Measurements from ENCODE around the gene RIC8A.
"Not testable (repeated sequence)": the region's sequence is repeated elsewhere in the genome, so short reads cannot be mapped to it uniquely, and the experiment has no call there.

Gene RIC8A

DNA sequence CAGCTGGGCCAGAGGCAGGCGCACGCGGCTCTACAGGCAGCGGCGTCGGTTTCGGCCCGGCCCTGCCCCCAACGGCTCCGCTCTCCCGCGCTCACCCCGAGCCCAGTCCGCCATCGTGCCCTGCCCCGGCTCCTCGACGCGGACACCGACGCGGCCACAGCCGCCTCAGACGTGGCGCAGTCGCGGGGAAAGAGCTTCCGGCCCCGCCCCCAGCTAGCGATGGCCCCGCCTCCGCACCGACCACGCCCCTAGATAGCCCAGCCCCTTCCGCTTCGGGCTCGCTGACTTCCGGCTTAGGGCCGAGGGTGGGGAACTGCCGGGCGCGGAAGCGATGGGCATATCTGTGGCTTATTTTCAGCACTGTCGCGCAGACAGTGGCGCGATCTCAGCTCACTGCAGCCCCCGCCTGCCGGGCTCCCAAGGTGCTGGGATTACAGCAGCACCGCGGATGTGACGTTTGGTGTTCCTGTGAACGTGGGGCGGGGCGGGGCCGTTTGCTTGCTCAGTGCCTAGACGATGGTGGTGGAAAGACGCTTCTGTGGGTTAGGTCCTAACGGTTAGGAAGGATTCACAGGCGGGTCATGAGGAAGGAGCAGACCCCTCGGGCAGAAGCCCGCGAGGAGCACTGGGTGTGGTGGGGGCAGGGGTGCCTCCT is at the start of gene RIC8A, which contains the start of gene BET1L:
TSS of gene RIC8A (plus strand) at position 501 of the 655 bp plus-strand sequence. CDS start 1,147 bp downstream, outside the sequence.
TSS of gene BET1L (minus strand) at position 192 of the 655 bp plus-strand sequence. CDS start at position 114, 78 bp downstream.
- in situ Hi-C loops (cut with MboI; ENCODE audit: low sequenced_read_pairs): no loop called here

DNA sequence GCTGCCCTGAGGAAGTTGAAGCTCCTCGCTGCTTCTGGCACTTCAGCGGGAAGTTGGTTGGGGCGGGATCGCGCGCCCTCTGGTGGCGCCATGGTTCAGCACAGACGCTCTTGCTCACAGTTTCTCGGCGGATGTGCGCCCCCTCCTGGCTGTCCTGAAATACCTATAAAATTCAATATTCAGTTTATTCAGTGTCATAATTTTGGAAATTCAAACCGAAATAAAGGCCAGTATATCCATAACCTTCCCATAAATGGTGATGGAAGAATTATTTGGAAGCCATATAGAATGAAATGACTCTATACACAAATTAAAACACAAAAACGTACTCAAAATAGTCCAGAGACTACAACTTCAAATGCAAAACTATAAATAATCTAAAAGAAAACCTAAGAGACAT is 27.3 kb upstream of the RIC8A start:
- in situ Hi-C loops (cut with MboI; ENCODE audit: low sequenced_read_pairs): not testable (repeated sequence)

DNA sequence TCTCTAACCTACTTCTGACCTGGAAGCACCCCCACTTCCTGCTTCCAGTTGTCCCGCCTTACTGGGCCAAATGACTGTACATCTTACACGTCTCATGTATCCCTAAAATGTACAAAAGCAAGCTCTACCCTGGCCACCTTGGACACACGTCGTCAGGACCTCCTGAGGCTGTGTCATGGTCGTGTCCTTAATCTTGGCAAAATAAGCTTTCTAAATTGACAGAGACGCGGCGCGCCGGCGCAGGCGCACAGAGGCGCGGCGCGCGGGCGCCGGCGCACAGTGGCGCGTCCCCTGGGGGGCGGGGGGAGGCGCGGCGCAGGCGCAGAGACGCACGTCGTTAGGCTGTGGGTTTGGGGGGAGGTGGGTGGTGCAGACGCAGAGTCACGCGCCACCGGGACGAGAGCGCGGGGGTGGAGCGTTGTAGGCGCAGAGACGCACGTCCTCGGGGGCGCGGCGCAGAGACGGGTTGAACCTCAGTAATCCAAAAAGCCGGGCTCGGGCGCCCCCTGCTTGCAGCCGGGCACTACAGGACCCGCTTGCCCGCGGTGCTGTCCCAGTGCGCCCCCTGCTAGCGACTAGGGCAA is 18.2 kb upstream of the RIC8A start:
- in situ Hi-C loops (cut with MboI; ENCODE audit: low sequenced_read_pairs): not testable (repeated sequence)

DNA sequence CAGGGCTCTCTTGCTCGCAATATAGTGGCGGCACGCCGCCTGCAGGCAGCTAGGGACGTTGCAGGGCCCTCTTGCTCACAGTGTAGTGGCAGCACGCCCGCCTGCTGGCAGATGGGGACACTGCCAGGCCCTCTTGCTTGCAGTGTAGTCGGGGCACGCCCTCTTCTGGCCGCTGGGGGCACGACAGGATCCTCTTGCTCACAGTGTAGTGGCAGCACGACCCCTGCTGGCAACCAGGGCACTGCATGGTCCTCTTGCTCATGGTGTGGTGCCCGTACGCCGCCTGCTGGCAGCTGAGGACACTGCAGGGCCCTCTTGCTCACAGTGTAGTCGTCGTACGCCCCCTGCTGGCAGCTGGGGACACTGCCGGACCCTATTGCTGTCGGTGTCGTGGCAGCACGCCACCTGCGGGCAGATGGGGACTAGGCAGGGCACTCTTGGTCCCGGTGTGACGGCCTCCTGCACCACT is 17.6 kb upstream of the RIC8A start:
- in situ Hi-C loops (cut with MboI; ENCODE audit: low sequenced_read_pairs): not testable (repeated sequence)

DNA sequence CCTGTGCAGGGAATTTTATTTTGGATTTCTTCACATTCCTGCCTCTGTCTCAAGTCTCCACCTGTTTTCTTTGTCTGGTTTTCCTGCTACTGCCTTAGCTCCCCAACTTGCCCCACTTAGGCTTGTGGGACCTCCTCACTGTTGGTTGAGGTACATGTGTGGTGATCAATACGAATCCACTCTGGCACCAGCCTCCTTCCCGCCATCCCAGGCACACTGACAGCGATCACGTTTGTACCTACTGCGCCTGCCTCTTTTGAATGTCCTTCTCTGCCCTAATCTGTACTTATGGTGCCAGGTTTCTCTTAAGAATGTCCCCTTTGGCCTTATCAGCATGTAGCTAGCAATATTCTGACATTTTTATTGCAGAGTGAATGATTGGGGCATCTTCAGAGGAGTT is 17.0 kb upstream of the RIC8A start:
- in situ Hi-C loops (cut with MboI; ENCODE audit: low sequenced_read_pairs): not testable (repeated sequence)

DNA sequence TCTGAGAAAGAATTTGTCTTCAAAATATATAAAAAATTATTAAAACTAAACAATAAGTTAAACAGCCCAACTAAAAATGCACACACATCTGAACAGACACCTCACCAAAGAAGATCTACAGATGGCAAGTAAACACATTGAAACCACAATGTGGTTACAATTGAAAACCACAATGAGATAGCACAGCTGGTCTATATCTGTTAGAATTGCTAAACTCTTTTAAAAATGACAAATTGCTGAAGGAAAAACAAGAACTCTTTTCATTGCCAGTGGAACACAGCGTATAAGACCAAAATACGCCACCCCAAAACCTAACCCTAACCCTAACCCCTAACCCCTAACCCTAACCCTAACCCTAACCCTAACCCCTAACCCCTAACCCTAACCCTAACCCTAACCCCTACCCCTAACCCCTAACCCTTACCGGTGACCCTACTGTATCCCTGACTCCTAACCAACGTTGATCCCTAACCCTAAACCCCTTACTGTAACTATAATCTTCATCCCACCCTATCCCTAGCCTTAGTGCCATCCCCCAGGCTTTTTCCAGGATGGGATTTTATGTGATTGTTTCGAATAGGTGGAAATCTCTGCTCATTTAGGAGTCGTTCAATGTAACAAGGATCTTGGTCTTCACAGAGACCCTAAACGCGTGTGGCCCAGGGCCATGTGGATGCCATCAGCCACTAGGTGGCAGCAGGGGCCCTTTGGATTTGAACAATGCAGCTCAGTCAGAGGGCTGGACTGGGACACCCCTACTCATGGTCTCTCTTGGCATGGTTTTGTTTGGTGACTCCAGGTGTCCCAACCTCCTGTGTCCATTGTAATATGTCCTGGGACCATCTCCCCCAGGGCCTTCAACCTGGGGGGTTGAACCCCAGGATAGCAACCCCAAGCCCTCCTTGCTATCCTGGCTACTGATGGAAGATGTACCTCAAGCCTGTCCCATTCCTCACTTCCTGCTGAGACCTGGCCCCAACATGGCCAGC is 15.7 kb upstream of the RIC8A start:
- in situ Hi-C loops (cut with MboI; ENCODE audit: low sequenced_read_pairs): not testable (repeated sequence)

DNA sequence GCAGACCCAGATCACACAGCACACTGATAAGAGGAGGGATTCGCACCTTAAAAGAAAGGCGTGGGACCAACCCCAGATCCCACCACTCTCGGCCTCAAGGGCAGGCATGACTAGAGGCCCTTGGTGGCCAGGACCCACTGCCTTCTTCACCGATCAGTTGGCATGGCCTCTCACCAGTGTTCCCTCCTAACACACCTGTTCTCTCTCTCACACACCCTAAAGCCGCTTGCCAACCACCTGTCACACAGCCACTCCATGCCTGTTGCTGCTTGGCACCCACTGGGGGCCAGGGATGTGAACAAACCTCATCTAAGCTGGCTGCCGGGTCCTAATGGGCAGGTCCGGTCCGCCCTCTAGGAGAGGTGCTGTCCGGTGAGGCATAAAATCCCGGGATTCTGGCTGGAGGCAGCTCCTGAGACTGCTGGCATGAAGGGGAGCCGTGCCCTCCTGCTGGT is 14.8 kb upstream of the RIC8A start, which contains the start of gene SCGB1C1:
TSS of gene SCGB1C1 (plus strand) at position 405 of the 455 bp plus-strand sequence. CDS start at position 427, 22 bp downstream.
- in situ Hi-C loops (cut with MboI; ENCODE audit: low sequenced_read_pairs): not testable (repeated sequence)

DNA sequence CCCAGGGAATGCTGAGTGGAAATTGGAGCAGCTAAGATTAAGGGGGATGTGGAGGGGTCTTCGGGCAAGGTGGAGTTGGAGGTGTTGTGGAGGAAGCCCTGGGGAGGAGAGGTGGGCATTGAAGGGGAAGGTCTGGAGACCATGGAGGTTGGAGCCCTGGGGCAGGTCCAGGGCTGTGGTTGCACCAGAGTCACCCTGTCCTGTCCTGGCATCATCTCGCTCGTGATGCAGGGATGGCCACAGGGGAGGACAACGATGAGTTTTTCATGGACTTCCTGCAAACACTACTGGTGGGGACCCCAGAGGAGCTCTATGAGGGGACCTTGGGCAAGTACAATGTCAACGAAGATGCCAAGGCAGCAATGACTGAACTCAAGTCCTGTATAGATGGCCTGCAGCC is 14.0 kb upstream of the RIC8A start:
- in situ Hi-C loops (cut with MboI; ENCODE audit: low sequenced_read_pairs): not testable (repeated sequence)

DNA sequence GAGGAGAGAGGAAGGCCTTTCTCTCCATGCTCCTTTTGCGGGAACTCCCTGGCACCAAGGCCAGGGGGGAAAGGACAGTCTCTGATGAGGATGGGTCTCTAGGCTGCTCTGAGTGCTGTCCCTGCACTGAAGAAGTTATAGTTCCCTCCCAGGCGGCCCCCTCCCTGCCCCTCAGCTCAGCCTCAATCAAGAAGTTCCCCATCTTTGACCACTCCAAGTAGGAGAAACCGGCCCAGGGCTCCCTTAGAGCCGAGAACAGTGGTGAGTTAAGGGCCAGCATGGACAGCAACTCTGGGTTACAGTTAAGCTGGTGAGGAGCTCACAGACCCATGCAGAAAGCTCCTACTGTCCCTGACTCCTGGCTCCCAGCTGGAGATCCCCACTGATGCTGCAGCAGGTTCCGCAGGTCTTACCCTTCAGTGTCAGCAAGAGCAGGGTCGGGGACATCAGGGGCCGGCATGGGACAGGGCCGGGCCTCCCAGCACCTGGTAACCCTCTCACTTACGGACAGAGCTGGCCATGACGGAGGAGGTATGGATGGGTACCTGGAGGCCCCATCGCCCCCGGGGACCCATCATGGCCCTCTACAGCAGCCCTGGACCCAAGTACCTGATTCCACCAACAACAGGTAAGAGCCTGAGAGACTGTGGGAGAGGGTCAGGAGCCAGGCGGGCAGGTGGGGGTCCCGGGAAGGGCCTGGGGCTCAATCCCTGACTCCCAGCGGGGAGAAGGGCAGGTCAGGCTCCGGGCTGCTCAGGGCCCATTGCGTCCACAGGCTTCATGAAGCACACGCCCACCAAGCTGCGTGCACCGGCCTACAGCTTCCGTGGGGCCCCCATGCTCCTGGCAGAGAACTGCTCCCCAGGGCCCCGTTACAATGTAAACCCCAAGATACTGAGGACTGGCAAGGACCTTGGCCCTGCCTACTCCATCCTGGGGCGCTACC is 10.4 kb upstream of the RIC8A start:
- in situ Hi-C loops (cut with MboI; ENCODE audit: low sequenced_read_pairs): no loop called here

DNA sequence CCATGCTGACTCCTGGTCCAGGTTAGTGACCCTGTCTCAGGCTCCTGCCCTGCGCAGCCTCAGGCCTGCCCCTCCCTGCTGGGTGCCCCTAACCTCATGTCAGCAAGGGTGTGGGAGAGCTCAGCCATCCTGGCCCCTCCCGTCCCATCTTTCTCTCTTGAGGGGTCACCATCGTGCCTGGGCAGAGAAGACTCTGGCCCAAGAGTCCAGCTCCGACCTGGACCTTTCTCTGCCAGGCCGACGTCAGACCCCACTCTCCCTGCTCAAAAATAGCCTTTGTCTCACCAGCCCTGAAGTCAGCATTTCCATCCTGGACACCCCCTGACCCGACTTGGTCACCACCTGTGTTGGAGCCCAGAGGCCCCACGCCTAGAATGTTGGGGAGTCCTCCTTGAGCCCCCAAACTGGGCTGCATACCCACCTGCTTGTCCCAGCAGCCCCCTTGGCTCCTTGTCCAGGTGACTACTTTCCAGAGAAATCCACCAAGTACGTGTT is 9.7 kb upstream of the RIC8A start:
- in situ Hi-C loops (cut with MboI; ENCODE audit: low sequenced_read_pairs): no loop called here

DNA sequence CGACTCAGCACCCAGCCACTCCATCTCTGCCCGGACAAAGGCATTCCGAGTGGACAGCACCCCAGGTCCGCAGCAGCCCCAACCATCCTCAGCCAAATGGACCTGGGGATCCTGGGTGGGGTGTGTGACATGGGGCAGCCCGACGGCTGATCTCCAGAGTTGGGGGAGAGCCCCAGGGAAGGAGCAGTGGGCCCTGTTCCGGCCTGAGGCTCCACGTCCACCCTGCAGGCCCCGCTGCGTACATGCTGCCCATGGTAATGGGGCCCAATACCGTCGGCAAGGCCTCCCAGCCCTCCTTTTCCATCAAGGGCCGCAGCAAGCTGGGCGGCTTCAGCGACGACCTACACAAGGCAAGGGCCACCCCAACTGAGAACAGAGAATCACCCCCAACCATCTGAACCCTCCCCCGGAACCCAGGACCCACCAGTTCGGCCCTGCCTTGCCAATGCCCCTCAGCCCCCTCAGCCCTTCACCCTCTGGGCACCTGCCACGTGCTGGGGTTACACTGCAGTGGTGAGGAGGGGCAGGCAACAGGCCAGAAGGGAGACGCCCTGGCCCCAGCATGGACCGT is 9.2 kb upstream of the RIC8A start:
- in situ Hi-C loops (cut with MboI; ENCODE audit: low sequenced_read_pairs): no loop called here

DNA sequence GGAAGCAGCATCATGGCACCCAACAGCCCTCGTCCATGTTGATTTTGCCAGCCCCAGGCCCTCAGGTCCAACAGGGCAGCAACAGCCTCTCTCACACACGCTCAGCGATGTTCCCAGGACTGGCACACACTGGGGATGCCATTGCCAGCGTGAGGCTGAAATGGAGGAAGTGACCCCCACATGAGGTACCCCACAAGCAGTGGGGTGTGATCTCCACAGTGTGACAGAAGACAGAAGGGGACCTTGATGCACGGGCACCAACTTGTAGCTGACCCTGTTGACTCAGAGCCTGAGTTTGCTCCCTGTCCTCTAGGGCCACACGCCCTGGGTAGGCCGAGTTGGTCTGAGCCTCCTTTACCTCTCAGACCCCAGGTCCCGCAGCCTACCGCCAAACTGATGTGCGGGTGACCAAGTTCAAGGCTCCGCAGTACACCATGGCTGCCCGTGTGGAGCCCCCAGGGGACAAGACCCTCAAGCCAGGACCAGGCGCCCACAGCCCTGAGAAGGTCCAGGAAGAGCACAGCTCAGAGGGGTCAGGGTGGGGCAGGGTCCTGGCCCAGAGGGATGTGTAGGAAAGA is 8.4 kb upstream of the RIC8A start:
- in situ Hi-C loops (cut with MboI; ENCODE audit: low sequenced_read_pairs): no loop called here

DNA sequence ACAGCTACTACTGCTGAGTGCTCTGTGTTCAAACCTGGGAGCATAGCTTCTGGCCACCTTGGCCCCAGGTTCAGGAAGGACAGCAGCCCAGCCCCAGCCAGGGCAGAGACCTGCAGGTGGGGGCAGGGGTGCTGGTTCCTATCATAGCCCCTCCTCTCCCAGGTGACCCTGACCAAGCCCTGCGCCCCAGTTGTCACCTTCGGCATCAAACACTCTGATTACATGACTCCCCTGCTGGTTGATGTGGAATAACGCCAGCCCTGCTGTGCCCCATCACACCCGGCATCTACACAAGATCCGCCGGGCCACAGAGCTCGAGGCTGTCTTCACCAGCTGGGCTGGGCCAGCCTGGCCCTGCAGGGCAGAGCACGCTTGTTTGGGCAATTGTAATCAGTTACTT is 7.7 kb upstream of the RIC8A start:
- in situ Hi-C loops (cut with MboI; ENCODE audit: low sequenced_read_pairs): no loop called here

DNA sequence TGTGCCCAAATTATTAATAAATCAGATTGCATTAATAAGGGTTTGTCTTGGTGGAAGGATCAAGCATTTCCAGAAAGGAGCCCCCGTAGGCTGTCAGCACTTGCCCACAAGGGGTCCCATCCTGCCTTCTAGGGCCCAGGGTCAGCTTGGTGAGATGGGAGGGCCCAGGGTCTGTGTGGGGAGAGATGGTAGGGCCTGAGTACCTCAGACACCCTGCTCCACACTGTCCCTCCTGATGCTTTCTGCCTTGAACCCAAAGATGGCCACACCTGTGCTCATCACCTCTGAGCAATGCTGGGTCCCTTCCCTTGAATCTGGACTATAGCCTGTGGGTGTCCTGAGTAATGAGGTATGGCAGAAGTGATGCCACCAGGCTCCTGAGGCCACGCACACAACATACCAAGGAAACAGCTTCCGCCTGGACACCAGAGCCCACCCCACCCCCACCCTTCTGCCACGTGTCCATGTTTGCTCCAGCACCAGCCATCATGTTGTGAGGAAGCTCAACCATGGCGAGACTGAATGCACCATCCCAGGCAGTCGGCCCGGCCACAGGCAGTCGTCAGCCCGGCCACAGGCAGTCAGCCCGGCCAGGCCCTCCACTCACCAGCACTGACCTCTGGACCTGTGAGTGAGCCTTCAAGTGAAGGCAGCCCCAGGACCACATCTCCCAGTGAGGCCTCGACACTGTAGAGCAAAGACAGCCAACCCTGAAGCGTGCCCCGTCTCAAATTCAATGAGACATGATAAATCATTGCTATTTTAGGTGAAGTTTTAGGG is 7.1 kb upstream of the RIC8A start:
- in situ Hi-C loops (cut with MboI; ENCODE audit: low sequenced_read_pairs): no loop called here

DNA sequence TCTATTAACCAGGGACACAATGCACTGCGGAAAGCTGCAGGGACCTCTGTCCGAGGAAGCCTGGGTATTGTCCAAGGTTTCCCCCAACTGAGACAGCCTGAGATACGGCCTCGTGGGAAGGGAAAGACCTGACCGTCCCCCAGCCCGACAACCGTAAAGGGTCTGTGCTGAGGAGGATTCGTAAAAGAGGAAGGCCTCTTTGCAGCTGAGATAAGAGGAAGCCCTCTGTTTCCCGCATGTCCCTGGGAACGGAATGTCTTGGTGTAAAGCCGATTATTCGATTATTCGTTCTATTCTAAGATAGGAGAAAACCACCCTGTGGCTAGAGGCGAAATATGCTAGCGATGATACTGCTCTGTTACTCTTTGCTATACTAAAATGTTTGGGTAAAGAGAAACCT is 5.5 kb upstream of the RIC8A start:
- in situ Hi-C loops (cut with MboI; ENCODE audit: low sequenced_read_pairs): no loop called here

DNA sequence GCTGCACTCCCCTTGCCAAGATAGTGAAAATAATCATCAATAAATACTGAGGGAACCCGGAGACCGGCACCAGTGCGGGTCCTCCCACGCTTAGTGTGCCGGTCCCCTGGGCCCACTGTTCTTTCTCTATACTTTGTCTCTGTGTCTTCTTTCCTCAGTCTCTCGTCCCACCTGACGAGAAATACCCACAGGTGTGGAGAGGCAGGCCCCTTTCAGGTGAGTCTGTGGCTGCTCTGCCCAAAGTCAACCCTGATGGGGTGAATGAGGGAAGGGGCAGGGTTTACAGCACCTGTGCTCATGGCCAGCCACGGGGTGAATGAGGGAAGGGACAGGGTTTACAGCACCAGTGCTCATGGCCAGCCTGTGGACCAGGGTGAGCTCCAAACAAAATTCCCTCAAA is 5.0 kb upstream of the RIC8A start:
- in situ Hi-C loops (cut with MboI; ENCODE audit: low sequenced_read_pairs): no loop called here

DNA sequence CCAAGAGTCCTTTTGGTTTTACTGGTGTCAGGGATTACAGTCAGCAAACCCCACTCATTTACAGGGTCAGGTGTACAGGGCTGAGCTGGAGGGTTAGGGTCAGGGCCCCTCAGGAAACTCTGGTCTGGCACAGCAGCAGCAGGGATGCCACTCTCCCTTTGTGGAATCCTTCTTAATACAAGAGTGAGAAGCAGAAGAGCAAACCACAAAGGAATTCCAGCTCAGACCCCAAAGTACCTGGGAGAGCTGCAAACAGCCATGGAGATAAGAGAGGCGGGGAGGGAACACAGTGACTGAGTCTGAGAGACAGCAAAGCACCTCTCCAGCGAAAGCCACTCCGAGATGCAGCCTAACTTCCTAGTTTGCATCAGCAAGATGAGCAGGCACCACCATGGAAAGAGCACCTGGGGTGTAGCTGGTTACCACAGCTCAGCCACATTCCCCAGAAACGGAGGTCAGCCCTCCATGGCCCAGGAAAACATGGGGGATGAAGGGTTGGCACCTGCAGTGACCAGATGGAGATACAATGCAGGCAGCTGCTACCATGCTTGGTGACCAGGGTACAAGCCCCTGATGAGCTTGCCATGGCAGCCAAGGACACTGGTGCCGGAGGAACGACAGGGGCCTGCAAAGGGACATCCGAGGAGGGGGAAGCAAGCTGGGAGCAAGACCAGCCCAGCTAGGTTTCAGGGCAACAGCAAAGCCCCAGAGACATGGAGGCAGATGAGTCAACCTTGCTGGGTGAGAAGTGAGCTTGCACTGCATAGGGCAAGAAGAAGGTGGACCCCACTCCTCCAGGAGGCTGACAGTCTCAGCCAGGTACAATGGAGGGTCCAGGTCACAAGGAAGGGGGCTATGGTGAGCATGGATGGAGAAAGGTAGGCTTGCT is 4.2 kb upstream of the RIC8A start:
- in situ Hi-C loops (cut with MboI; ENCODE audit: low sequenced_read_pairs): no loop called here
